Activated naive CD4-positive, alpha-beta T cell treated with anti-CD3 and anti-CD28 coated beads, Interleukin-2, amount 50 U/mL, for 72 hours (primary cell): ENCODE data around the gene MAT1A. TPM values are rescaled to one million over a fixed set of nuclear protein-coding genes. Genes with fewer than 3 reads are reported as not detected.
A peak's percentile ranks its signal among the peaks of the same experiment; 100 is the strongest.
"Not testable (repeated sequence)": the region's sequence is repeated elsewhere in the genome, so short reads cannot be mapped to it uniquely, and the experiment has no call there.

Experiments used
- ATAC-seq, 2 donors: fragments of 150-1000 bp; cut with Tn5 transposase; 2 replicates each; pipeline ENCODE4 v1.10.0; 2021; ENCODE audit warnings: mild to moderate bottlenecking in 2 of 2, moderate library complexity in 2 of 2
- DNase-seq, 2 donors: peaks; one replicate each; pipeline ENCODE4 v3.0.0; 2021 to 2022; ENCODE audit warnings: low spot score in 2 of 2
- H3K27ac Mint-ChIP-seq, 2 donors: one replicate each; pipeline ENCODE4 v1.8.0; 2022; ENCODE audit warnings: mild to moderate bottlenecking in 2 of 2, mixed read lengths in 2 of 2
- H3K36me3 Mint-ChIP-seq, 2 donors: one replicate each; pipeline ENCODE4 v1.8.0; 2022; ENCODE audit warnings: mixed read lengths in 2 of 2
- H3K9me3 Mint-ChIP-seq, 2 donors: one replicate each; pipeline ENCODE4 v1.8.0; 2022; ENCODE audit warnings: mixed read lengths in 2 of 2
- total RNA-seq, 2 donors: library from RNA; stranded (reverse); gene quantifications; one replicate each; pipeline ENCODE4 v1.2.3, GENCODE V29; 2022

Gene MAT1A
- total RNA-seq, 2 donors from 2014 or later: not detected

GRCh38 chr10:80254726-80255125 lies 34.7 kb downstream of the MAT1A start:
- H3K27ac Mint-ChIP-seq, H3K9me3 Mint-ChIP-seq, H3K36me3 Mint-ChIP-seq, ATAC-seq, DNase-seq: not testable (repeated sequence)

DNA sequence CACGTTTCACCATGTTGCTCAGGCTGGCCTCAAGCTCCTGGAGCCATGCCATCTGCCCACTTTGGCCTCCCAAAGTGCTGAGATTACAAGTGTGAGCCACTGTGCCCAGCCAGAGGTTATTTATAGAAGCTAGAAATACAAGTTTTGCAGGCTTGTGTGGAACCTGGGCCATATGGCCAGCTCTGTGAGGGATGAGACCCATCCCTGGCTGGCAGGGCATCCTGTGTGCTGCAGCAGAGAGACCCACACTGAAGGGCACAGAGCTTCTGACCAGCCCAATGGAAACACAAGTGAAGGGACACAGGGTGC lies 35.5 kb downstream of the MAT1A start:
- not testable (repeated sequence) for H3K36me3 Mint-ChIP-seq, H3K9me3 Mint-ChIP-seq, H3K27ac Mint-ChIP-seq, DNase-seq, ATAC-seq

GRCh38 chr10:80253266-80253962 lies 36.0 kb downstream of the MAT1A start:
- no peak for DNase-seq
- no peaks in the 10 kb centered on the region for H3K36me3 Mint-ChIP-seq
- H3K27ac Mint-ChIP-seq: no peak overlapping the region
- ATAC-seq: peak; percentile 44 to 76
- H3K9me3 Mint-ChIP-seq: no peaks in the 10 kb centered on the region

DNA sequence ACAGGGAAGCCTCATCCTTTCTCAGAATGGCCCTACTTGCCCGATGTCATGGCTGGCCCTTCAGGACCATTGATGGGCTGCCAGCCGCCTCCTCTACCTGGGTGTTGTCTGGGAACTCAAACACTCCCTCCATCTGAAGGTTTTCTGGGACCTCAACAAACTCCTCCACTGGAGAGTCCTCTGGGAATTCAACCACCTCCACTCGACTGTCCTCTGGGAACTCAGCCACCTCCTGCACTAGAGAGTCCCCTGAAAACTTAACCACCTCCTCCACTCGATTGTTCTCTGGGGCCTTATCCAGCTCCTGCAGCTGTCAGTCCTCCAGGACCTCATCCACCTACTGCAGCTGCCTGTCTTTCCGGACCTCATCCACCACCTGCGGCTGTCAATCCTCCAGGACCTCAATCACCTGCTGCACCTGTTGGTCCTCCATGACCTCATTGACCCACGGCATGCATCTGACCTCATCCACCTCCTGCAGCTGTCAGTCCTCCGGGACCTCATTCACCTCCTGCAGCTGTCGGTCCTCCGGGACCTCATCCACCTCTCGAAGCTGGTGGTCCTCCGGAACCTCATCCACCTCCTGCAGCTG lies 37.1 kb downstream of the MAT1A start:
- Mint-ChIP-seq H3K27ac (no peak overlapping the region), H3K36me3 (no peaks in the 10 kb centered on the region), H3K9me3 (no peaks in the 10 kb centered on the region)
- no peak for ATAC-seq
- DNase-seq: no peak

DNA sequence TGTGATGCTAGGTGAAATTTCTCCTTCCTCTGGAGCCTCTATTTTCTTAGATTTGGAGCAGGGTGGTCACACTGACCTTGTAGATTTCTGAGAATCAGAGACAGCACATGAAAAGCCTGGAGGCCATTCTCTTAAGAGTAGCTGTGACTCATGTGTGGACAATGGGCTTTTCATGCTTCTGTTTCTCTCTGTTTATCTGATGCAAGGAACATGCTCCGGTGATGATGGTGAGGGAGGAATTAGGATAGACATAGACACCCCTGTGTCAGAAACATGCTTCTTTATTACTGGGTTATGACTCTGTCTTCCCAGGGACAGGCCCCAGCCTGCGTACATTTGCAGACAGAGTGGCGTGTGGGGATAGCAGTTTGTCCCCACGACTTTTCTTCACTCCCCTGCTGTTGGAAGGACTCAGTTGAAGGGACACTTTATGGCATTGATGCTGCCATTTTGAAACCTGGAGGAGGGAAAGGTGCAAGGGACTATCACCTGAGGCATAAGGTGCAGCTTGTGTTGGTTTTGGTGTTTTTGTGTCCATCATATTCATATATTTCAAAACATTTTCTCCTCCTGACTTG lies 37.7 kb downstream of the MAT1A start:
- H3K9me3 Mint-ChIP-seq, DNase-seq, H3K36me3 Mint-ChIP-seq, H3K27ac Mint-ChIP-seq, ATAC-seq: not testable (repeated sequence)

DNA sequence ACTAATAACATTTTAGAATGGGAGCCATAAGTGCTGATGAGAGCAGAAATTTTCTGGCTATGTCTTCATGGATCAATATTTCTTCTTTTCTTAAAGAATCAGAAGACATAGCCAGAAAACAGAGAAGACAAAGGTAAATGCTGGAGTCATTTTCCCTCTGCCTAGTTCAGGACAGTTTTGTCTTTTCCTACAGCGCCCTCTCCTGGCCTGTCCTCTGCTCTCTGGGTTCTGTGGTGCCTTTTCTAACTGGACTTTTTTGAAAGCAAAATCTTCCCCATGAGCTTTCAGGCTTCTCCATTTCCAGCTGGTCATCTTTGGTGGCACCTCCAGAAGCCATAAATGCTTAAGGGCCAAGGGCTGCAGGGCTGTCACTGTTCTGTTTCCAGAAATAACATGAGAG lies 39.1 kb downstream of the MAT1A start:
- DNase-seq, H3K9me3 Mint-ChIP-seq, H3K27ac Mint-ChIP-seq, H3K36me3 Mint-ChIP-seq: not testable (repeated sequence)
- peak; percentile 43 to 67 for ATAC-seq

GRCh38 chr10:80249906-80250305 lies 39.6 kb downstream of the MAT1A start:
- ATAC-seq, H3K9me3 Mint-ChIP-seq, DNase-seq, H3K27ac Mint-ChIP-seq, H3K36me3 Mint-ChIP-seq: not testable (repeated sequence)

DNA sequence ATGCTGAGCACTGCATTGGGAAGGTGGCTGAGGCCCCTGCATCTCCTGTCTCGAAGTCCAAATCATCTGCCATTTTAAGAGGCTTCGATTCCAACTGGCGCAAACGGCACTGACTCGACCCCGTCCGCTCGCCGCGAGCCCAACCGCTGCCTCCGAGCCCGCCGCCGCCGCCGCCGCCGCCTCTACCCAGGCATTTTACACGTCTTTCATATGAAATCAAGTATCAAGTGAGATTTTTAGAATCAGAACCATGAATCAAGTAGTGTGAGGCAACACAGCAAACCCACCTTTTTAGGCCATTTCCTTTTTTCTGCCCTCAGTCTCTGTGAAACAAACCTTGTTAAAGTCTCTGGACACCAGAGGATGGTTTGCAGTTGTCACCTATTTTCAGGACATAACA lies 41.8 kb downstream of the MAT1A start:
- not testable (repeated sequence) for H3K36me3 Mint-ChIP-seq, H3K27ac Mint-ChIP-seq, H3K9me3 Mint-ChIP-seq, ATAC-seq, DNase-seq

DNA sequence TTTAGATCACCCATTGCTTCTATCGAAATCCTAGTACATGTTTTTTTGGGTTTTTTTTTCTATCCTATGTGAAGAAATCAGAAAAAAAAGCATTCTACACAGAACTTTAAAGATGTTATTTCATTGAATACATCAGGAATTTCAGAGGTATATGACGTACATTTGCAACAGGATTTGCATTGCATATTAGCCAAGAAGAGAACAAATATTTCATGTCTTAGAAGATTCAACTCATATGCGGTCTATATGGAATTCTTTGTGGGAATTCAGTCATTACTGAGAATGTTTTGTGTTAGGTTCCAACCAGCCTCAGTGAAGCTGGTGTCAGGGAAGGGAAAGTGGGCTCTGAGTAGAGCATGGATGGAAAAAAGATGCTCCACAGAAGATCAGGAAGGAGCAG lies 45.1 kb downstream of the MAT1A start:
- DNase-seq, ATAC-seq, H3K9me3 Mint-ChIP-seq, H3K36me3 Mint-ChIP-seq, H3K27ac Mint-ChIP-seq: not testable (repeated sequence)

- H3K36me3 Mint-ChIP-seq, H3K9me3 Mint-ChIP-seq, ATAC-seq, H3K27ac Mint-ChIP-seq, DNase-seq: not testable (repeated sequence)
These were observed 47.1 kb downstream of the MAT1A start for GRCh38 chr10:80242341-80242740.

GRCh38 chr10:80236457-80236856 lies 53.0 kb downstream of the MAT1A start:
- DNase-seq, ATAC-seq, H3K9me3 Mint-ChIP-seq, H3K36me3 Mint-ChIP-seq, H3K27ac Mint-ChIP-seq: not testable (repeated sequence)

GRCh38 chr10:80234331-80235235 lies 54.9 kb downstream of the MAT1A start:
- not testable (repeated sequence) for H3K27ac Mint-ChIP-seq, H3K9me3 Mint-ChIP-seq, H3K36me3 Mint-ChIP-seq, DNase-seq
- ATAC-seq: peak in 1 of 2 donors; percentile 40

DNA sequence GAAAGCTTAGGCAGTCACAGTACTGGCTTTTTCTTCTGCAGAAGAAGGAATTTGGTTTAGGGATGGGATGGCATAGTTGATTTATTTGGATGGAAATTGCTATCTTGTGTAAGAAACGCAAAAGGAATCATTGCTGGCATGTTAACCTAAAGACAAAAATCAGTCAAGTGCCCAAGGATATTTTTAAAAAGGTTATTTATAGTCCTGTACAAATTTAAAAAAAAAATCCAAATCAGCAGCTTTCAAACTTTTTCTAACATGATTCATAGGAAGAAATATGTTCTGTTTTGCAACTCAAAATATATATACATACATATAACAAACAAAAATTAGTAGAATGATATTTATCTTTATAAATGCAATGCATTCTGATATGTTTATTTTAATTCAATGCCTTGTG lies 55.6 kb downstream of the MAT1A start:
- not testable (repeated sequence) for ATAC-seq, H3K9me3 Mint-ChIP-seq, H3K36me3 Mint-ChIP-seq, DNase-seq, H3K27ac Mint-ChIP-seq

- not testable (repeated sequence) for H3K27ac Mint-ChIP-seq, DNase-seq, H3K9me3 Mint-ChIP-seq, ATAC-seq, H3K36me3 Mint-ChIP-seq
These were observed 62.7 kb downstream of the MAT1A start for GRCh38 chr10:80226723-80227122.

- ATAC-seq, H3K9me3 Mint-ChIP-seq, H3K36me3 Mint-ChIP-seq, DNase-seq, H3K27ac Mint-ChIP-seq: not testable (repeated sequence)
These were observed 66.4 kb downstream of the MAT1A start for GRCh38 chr10:80223031-80223419.
